HG02840 (cell line): ENCODE data around the gene PCDHA8.
"Not testable (repeated sequence)": the region's sequence is repeated elsewhere in the genome, so short reads cannot be mapped to it uniquely, and the experiment has no call there.

Experiments
- ATAC-seq: cut with Tn5 transposase; IDR thresholded peaks from one replicate; pipeline ENCODE4 v1.9.1; 2021; ENCODE audit warnings: mild to moderate bottlenecking, moderate library complexity, moderate number of reproducible peaks; ENCODE audit not compliant: unreplicated experiment, low FRiP score

Gene PCDHA8

DNA sequence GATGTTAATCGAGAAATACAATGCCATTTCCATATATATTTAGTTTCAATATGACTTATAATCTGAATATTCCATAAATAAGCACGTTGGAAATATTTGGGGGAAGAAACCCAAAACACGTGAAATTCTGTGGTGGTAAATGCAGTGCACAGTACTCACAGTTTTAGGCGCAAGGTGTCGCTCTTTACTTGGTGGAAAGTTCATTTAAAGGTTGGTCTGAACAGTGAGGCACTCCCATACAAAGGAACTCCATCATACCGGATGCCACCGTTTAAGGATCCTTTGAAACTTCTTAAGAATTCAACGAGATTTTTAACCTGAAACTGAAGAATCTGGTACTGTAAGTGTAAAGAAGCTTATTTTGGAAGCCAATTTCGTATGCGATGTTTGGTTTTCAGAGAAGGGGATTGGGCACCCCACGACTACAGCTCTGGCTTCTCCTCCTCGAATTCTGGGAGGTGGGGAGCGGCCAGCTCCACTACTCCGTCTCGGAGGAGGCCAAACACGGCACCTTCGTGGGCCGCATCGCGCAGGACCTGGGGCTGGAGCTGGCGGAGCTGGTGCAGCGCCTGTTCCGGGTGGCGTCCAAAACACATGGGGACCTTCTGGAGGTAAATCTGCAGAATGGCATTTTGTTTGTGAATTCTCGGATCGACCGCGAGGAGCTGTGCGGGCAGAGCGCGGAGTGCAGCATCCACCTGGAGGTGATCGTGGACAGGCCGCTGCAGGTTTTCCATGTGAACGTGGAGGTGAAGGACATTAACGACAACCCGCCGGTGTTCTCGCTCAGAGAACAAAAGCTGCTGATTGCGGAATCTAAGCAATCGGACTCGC is 28.0 kb downstream of the PCDHA8 start, which contains the start of gene PCDHA11:
PCDHA11 (plus strand) TSS at position 237 of the 834 bp plus-strand sequence; CDS start at position 384, 147 bp downstream.
- no peak for ATAC-seq

DNA sequence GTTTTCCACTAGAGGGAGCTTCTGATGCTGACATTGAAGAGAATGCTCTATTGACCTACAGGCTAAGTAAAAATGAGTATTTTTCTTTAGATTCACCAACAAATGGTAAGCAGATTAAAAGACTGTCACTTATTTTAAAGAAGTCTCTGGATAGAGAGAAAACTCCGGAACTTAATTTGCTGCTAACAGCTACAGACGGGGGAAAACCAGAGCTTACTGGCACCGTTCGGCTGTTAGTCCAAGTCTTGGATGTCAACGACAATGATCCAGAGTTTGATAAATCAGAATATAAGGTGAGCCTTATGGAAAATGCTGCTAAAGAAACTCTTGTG is 28.5 kb downstream of the PCDHA8 start:
- no peak for ATAC-seq

DNA sequence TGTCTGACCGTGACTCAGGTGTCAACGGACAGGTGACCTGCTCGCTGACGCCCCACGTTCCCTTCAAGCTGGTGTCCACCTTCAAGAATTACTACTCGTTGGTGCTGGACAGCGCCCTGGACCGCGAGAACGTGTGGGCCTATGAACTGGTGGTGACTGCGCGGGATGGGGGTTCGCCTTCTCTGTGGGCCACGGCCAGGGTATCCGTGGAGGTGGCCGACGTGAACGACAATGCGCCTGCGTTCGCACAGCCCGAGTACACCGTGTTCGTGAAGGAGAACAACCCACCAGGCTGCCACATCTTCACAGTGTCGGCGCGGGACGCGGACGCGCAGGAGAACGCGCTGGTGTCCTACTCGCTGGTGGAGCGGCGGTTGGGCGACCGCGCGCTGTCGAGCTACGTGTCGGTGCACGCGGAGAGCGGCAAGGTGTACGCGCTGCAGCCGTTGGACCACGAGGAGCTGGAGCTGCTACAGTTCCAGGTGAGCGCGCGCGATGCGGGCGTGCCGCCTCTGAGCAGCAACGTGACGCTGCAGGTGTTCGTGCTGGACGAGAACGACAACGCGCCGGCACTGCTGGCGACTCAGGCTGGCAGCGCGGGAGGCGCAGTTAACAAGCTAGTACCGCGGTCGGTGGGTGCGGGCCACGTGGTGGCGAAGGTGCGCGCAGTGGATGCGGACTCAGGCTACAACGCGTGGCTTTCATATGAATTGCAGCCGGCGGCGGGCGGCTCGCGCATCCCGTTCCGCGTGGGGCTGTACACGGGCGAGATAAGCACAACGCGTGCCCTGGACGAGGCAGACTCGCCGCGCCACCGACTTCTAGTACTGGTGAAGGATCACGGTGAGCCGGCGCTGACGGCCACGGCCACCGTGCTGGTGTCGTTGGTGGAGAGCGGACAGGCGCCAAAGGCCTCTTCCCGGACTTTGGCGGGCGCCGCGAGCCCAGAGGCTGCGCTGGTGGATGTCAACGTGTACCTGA is 29.5 kb downstream of the PCDHA8 start:
- ATAC-seq = no peak

DNA sequence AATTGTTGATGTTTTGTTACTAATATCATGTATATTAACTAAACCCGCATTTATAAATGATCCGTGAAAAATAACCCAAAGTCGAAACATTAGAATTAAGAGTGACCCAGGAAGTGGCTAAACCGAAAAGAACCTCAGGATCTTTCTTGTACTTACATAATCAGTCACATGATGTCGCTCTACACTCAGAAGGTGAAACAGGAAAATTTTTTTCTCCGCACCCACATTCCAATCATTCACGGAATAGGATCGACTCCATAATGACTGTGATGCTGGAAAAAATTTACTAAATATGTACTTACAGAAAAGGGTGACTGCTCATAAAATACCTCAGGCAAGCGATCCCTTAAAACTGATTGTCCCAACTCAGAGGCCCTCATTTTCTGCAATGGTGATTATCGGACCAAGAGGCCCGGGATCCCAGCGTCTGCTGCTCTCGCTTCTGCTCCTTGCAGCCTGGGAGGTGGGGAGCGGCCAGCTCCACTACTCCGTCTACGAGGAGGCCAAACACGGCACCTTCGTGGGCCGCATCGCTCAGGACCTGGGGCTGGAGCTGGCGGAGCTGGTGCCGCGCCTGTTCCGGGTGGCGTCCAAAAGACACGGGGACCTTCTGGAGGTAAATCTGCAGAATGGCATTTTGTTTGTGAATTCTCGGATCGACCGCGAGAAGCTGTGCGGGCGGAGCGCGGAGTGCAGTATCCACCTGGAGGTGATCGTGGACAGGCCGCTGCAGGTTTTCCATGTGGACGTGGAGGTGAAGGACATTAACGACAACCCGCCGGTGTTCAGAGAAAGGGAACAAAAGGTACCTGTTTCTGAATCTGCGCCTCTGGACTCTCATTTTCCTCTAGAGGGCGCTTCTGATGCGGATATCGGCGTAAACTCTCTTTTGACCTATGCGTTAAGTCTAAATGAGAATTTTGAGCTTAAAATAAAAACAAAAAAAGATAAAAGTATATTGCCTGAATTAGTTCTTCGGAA is 34.4 kb downstream of the PCDHA8 start, which contains the start of gene PCDHA12:
PCDHA12 (plus strand) TSS at position 224 of the 981 bp plus-strand sequence; CDS start at position 389, 165 bp downstream.
- no peak for ATAC-seq

DNA sequence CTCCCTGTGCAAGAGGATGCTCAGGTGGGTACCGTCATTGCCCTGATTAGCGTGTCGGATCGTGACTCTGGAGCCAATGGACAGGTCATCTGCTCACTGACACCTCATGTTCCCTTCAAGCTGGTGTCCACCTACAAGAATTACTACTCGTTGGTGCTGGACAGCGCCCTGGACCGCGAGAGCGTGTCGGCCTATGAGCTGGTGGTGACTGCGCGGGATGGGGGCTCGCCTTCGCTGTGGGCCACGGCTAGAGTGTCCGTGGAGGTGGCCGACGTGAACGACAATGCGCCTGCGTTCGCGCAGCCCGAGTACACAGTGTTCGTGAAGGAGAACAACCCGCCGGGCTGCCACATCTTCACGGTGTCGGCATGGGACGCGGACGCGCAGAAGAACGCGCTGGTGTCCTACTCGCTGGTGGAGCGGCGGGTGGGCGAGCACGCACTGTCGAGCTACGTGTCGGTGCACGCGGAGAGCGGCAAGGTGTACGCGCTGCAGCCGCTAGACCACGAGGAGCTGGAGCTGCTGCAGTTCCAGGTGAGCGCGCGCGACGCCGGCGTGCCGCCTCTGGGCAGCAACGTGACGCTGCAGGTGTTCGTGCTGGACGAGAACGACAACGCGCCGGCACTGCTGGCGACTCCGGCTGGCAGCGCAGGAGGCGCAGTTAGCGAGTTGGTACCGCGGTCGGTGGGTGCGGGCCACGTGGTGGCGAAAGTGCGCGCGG is 35.7 kb downstream of the PCDHA8 start:
- not testable (repeated sequence) for ATAC-seq

DNA sequence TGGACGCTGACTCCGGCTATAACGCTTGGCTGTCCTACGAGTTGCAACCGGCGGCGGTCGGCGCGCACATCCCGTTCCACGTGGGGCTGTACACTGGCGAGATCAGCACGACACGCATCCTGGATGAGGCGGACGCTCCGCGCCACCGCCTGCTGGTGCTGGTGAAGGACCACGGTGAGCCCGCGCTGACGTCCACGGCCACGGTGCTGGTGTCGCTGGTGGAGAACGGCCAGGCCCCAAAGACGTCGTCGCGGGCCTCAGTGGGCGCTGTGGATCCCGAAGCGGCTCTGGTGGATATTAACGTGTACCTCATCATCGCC is 36.2 kb downstream of the PCDHA8 start:
- no peak for ATAC-seq

DNA sequence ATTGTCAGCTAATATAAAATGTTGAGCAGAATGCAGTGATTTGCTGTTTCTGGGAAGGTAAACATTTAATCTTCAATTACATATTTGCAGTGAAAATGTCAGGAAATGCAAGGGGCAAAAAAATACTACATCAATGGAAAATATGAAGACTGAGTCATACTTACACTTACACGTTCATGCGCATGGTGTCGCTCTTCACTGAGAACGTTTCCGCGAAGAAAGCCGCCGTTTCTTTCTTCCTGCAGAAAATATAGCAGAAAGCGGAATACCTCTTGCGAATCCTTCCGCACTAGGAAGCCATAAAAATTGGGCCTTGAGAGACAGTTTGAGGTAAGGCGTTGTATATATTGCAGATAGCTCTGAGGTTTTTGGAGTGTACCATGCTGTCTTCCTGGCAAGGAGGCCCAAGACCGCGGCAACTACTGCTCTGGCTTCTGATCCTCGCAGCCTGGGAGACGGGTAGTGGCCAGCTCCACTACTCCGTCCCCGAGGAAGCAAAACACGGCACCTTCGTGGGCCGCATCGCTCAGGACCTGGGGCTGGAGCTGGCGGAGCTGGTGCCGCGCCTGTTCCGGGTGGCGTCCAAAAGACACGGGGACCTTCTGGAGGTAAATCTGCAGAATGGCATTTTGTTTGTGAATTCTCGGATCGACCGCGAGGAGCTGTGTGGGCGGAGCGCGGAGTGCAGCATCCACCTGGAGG is 41.1 kb downstream of the PCDHA8 start, which contains the start of gene PCDHA13:
PCDHA13 (plus strand) TSS at position 236 of the 702 bp plus-strand sequence; CDS start at position 381, 145 bp downstream.
- no peak for ATAC-seq

DNA sequence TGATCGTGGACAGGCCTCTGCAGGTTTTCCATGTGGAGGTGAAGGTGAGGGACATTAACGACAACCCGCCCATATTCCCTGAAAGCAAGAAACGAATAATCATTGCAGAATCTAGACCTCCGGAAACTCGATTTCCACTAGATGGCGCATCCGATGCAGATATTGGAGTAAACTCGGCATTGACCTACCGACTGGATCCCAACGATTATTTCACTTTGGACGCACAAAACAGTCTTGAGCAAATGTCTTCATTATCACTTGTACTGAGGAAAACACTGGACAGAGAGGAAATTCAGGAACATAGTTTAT is 41.6 kb downstream of the PCDHA8 start:
- ATAC-seq = no peak

DNA sequence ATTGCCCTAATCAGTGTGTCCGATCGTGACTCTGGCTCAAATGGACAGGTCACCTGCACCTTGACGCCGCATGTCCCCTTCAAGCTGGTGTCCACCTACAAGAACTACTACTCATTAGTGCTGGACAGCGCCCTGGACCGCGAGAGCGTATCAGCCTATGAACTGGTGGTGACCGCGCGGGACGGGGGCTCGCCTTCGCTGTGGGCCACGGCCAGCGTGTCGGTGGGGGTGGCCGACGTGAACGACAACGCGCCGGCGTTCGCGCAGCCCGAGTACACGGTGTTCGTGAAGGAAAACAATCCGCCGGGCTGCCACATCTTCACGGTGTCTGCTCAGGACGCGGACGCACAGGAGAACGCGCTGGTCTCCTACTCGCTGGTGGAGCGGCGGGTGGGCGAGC is 42.4 kb downstream of the PCDHA8 start:
- no peak for ATAC-seq

DNA sequence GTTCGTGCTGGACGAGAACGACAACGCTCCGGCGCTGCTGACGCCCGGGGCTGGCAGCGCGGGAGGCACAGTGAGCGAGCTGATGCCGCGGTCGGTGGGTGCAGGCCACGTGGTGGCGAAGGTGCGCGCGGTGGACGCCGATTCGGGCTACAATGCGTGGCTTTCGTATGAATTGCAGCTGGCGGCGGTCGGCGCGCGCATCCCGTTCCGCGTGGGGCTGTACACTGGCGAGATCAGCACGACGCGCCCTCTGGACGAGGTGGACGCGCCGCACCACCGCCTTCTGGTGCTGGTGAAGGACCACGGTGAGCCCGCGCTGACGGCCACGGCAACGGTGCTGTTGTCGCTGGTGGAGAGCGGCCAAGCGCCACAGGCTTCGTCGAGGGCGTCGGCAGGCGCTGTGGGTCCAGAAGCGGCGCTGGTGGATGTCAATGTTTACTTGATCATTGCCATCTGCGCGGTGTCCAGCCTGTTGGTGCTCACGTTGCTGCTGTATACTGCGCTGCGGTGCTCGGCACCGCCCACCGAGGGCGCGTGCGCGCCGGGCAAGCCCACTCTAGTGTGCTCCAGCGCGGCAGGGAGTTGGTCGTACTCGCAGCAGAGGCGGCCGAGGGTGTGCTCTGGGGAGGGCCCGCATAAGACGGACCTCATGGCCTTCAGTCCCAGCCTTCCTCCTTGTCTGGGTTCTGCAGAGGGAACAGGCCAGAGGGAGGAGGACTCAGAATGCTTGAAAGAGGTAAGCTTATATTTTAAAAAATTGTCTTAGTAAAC is 43.1 kb downstream of the PCDHA8 start:
- no peak for ATAC-seq
